NCI-H1930 (cell line): ENCODE measurements around the gene THADA.
"Not testable (repeated sequence)": the region's sequence is repeated elsewhere in the genome, so short reads cannot be mapped to it uniquely, and the experiment has no call there.

Source experiments
- DNase-seq, 2 experiments: peaks; one replicate each; lab custom pipeline; 2025; lab: John Stamatoyannopoulos, UW

The THADA gene

DNA sequence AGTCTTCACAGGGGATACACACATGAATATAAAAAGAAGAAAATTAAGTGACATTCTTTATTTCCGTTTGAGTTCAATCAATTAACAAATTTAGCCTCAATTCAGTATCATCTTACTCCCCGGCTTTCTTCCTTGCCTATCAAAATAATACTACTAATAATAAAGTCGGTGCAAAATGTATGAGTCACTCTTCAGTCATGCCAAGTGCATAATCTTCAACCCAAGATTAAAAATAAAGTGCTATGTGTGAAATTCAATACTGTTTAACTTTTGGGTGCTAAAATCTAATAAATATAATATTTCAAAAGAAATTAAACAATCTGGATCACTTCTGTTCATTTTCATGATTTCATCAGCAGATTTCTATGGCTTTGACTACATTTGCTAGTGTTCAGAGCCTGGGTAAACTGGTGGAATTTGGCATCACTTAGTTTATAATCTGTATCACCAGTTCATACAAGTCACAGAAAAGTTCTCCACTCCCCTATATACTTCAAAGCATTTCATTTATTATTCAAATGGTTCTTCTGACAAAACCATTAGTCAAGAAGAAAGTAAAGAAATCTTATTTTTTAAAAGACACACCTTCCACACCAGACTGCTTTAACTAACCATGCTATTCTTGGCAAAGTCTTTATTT lies 183.6 kb downstream of the THADA start:
- DNase-seq, result no peak

DNA sequence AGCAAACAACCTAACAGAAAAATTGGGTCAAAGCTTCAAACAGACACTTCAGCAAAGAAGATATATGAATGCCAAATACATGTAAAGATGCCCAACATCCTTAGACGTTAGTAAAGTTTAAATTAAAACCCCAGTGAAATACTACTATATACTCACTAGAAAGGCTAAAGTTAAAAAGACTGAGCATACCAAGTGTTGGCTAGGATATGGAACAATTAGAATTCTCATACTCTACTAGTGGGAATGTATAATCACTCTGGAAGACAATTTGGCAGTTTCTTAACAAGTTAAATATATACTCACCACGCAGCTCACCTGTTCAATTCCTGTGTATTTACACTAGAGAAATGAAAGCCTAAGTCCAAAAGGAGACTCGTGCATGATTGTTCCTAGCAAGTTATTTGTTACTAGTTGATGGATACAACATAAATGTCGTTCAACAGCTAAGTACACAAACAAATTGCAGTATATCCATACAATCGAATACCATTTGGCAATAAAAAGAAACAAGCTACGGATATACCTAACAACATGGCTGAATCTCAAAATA lies 185.7 kb downstream of the THADA start:
- no peak for DNase-seq

DNA sequence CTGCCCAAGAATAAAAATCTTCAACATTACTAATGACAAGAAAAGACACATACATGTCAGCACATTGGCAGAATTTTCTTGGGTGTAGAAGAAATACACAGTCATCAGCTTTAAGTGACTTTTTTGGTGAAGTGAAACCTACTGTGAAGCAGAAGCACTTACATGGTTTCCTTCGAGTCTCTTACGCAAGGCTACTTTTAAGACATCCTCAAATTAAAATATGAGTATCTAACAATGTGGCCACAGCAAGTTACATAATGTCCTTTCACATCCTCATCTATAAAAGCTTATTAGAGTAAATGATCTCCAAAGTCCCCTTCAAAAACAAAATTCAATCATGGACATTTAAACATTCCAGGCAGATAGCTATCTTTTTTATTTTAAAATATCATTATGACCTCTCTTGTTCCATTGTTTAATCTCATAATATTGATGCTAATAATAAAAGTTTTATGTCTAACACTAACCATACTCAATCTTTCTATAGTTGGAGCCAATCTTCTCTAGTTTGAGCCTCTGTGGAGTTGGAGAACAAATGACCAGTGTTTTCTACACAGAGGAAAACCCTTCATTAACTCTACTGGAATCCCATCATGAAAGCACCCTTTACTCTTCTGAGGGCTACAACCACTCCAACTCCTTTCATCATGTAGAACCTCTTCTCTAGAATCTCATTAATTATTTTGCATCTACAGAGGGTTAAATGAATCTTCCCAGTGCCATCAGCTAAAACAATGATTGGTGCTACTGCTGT lies 187.3 kb downstream of the THADA start:
- DNase-seq, result no peak

GRCh38 chr2:43407935-43408334 lies 187.9 kb downstream of the THADA start:
- DNase-seq, result no peak

GRCh38 chr2:43406651-43407279 lies 189.1 kb downstream of the THADA start:
- no peak for DNase-seq

DNA sequence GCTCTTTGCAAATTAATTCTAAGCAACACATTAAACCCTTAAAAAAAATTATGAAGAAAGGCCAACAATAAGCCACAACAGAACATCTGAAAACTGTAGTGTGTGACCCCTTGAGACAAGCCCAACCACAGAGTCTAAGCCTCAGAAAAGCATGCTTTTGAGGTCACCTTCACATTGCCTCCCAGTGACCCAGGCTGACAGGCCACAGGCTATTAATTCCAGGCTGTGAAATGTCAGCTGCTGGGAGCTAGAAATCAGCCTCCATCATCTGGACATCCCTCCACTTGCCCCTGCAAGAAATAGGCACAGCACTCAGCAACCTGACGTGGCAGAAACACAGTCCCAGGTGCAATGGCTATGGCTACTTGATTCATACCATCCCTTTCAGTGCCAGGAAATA lies 190.0 kb downstream of the THADA start:
- no peak for DNase-seq

DNA sequence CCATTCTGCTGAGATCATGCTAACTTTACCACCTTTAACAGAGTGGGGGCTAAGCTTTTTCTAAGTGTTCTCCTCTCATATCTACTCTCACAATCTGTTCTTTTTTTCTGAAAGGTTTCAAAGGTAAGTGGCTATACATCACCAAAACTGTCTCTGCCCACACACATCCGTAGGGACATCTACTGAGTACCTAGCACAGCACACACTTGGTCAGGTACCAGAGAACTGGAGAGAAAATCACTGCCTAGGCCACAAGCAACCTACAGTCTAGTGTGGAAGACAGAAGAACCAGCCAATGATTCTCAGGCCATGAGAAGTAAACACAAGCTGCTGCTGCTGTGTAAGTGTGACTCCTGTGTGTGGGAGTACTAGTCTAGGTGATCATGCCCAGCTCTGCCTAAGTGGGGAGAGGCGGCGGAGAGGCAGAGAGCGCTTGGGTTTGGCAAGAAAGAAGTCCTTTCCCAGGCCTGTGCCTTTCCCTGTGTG lies 193.3 kb downstream of the THADA start:
- DNase-seq, result no peak

DNA sequence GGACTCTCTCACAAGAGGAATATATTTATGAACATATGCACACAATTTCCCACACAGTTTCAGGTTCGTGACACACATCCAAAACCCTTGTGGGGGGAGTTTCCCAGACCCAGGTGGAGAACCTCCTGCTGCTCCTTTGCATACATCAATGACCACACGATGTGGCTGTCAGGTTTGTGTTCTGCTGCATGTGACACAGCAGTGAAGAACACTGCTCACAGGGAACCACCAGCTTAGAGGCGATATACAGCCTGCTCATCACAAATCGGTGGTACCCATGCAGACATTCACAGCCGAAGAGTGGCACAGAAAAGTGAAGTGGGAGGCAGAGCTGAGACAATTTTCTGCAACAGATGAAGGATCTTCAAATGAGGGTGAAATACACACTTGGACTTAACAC lies 193.8 kb downstream of the THADA start:
- no peak for DNase-seq

- DNase-seq, result no peak
Measured at GRCh38 chr2:43400508-43400907, 195.3 kb downstream of the THADA start.

DNA sequence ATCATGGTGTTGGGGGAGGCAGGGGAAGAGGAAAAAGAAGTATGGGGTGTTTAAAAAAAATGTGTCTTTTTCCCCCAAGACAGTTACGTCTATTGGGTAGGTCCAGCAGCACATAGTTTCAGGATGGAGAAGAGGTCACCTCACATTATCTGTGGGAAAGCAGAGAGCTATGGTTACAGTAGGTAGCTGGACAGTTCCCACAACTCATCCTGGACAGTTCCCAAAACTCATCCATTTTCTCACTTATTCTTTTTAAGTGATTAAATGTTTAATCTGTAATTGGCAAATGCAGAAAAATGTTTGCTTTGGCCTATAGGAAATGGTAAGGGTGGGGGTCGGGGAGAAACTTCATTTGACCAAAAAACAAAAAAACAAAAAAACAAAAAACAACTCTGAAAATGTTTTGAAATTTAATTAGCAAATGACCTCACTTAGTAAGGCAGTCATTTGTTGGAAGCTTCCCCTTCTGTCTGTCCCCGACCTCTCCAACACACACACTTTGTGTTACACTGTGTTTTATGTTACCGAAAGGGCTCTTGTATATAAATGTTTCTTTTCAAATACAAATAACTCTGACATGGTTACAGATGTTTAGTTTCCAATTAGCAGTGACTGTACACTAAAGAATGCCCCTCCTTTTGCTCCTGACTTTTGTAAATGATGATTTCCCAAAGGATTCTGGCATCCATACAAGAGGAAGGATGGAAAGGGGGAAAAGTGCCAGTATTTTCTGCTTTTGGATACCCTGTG lies 196.1 kb downstream of the THADA start:
- DNase-seq, result no peak

DNA sequence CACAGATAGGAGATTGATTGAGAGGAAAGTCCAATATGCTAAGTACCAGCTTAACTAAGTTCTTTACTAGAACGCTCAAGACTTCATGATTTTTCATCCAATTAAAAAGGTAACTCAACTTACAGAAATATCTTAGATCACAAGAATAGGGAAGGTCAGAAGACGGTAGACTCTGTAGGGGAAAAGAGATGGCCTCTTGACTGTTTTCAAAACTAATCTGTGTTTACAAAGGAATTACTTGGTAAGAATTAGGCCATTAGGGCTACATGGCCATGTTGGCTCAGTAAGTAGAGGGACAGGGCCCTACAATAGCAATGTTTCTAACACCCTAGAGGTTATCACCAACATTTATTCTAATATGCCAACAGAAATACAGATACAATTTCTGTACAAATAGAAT lies 196.7 kb downstream of the THADA start:
- no peak for DNase-seq

DNA sequence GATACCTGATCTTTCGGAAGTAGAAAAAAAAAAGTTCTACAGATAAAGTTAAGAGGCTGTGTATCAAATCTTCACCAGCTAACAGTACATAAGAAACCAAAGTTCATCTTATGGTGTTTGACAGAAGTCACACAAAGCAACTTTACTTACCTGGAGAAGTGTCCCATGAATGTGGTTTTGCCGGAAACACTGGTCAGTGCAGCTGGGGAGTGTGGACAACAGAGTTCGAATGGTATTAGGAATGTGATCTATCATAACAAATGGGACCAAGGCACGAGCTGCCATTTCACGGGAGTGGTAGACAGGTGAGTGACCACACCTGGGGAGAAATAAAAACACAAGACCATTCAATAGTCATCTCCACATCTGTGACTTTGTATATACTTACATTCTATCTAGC lies 198.0 kb downstream of the THADA start:
- no peak for DNase-seq

GRCh38 chr2:43397411-43397810 lies 198.4 kb downstream of the THADA start:
- DNase-seq, result no peak

DNA sequence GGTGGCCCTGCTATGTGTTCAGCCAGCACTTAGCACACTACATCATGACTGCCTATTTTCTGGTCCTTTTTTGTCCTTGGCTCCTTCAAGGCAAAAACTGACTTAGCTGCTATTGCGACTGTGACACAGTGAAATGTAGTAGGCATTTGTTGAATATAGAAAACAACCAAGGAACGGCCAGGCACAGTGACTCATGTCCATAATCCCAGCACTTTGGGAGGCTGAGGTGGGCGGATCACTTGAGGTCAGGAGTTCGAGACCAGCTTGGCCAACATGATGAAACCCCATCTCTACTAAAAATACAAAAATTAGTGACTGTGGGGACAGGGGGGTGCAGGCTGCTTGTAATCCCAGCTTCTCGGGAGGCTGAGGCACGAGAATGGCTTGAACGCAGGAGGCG lies 199.5 kb downstream of the THADA start:
- not testable (repeated sequence) for DNase-seq

DNA sequence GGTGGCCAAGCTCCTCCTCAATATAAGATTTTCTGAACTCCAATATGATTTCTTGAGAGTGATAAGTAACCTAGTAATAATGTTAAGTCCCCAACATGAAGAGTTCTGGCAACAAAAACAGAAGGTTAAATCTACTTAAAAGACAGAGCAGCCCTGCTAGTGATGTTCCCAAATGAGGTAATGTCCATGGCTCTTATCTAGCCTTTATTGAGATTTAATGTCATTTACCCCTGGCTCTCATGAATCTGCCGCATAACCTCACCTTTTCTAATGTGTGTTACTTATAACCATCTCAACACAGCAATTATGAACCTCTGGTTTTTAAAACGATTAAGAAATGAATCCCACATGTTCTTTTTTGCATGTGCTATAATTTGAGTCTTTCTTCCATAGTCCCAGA lies 201.9 kb downstream of the THADA start:
- no peak for DNase-seq

- DNase-seq, result no peak
Measured at GRCh38 chr2:43391878-43392215, 204.0 kb downstream of the THADA start.

DNA sequence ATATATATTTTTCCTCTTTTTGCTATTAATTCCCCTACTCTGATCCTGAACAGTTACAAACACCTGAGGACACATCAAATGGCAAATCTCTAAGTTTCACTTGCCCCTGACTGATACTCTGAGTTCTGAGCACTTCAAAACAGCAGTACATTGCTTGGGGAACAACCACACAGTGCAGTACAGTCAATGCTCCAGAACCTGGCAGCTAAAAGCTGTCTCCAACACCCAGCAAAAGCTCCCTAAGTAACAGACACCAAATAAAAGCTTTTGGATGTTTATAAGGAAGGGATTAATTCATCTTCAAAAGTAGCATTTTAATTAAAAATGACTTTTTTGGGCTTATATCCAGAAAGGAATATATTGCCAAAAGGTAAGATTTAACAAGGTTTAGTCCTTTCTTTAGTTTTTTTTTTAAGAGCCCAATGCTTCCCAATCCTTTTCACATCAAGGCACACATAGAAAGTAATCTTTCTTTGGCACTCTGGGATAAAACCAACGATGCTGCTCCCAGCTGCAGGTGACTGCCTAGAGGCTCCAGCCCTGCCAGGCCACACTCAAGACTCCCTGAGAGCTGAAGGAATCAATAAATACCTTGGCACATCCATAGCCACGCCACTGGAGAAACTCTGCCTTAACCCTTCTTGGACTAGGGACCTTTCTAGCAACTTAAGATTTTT lies 204.5 kb downstream of the THADA start:
- no peak for DNase-seq

DNA sequence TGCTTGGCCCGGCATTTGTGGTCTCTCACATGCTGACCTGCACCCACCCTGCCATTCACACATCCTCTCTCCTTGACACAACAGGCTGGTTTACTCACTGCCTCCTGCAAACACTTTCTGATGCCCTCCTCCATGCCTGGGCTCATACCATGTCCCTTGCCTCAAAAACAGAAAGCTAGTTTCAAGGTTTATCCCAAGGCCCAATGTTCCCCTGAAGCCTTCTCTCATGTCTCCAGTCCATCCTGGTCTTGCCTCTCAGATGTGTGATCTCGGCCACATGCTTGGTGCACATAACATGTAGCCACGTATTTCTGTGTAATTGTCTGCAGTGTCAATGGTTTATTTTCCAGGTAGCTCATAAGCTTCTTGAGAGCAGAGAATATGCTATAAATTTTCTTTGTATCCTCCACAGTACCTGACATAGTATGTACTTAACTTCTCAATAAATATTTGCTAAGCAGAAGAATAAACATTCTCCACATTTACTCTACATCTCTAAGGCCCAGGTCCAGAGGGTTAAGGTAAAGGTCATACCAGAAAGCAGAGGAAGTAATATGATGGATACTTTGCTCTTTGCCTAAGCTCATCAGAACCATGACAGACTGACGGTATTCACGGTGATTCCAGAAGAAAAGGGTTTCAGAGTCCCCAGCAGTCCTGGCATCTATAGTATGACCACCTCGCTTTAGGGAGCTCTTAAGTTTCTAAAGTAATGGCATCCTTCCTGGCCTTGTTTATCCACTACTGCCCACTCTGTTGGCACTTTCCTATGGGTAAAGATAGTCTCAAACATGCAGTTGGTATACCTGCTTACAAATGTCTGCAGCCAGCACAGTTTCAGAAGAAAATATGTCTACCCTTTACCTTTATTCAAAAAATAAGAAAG lies 206.0 kb downstream of the THADA start:
- no peak for DNase-seq

- no peak for DNase-seq
Measured at GRCh38 chr2:43388371-43388770, 207.5 kb downstream of the THADA start.
